WTC11 (cell line): ENCODE data around the gene FEN1.

Source experiments
- CTCF ChIP-seq: fragments of 200-600 bp; IDR thresholded peaks from 2 replicates; pipeline ENCODE4 v1.8.0; 2022; ENCODE audit warnings: antibody characterized with exemption
- ESRRA ChIP-seq: sonication (generic); formaldehyde crosslinking; IDR thresholded peaks from 2 replicates; pipeline ENCODE4 v1.8.1; 2022; ENCODE audit warnings: mild to moderate bottlenecking, missing genetic modification reagents, borderline replicate concordance
- MAX ChIP-seq: sonication (generic); formaldehyde crosslinking; IDR thresholded peaks from 2 replicates; pipeline ENCODE4 v1.8.0; 2022; ENCODE audit warnings: mild to moderate bottlenecking, missing genetic modification reagents
- NR2C2 ChIP-seq: sonication (generic); formaldehyde crosslinking; IDR thresholded peaks from 2 replicates; pipeline ENCODE4 v1.8.0; 2022; ENCODE audit warnings: mild to moderate bottlenecking, missing genetic modification reagents
- OVOL2 ChIP-seq: fragments of 250-450 bp; sonication (Bioruptor Pico); IDR thresholded peaks from 2 replicates; pipeline ENCODE4 v1.9.0; 2021; ENCODE audit warnings: mild to moderate bottlenecking, borderline replicate concordance
- PRRX2 ChIP-seq: fragments of 250-450 bp; sonication (Bioruptor Pico); IDR thresholded peaks from 2 replicates; pipeline ENCODE4 v1.8.0; 2021; ENCODE audit warnings: mild to moderate bottlenecking
- SMAD4 ChIP-seq: sonication (generic); formaldehyde crosslinking; IDR thresholded peaks from 2 replicates; pipeline ENCODE4 v1.8.0; 2022; ENCODE audit warnings: mild to moderate bottlenecking, missing genetic modification reagents
- TCF7 ChIP-seq: sonication (generic); formaldehyde crosslinking; IDR thresholded peaks from 2 replicates; pipeline ENCODE4 v1.8.0; 2022; ENCODE audit warnings: mild to moderate bottlenecking, low read depth, missing genetic modification reagents, moderate library complexity
- ZNF263 ChIP-seq: sonication (generic); formaldehyde crosslinking; IDR thresholded peaks from 2 replicates; pipeline ENCODE4 v1.8.1; 2022; ENCODE audit warnings: low read depth, mild to moderate bottlenecking, moderate library complexity, missing genetic modification reagents
- TF ChIP-seq, protein P1 (sequence below): sonication (generic); formaldehyde crosslinking; IDR thresholded peaks from 2 replicates; pipeline ENCODE4 v1.8.1; 2023; ENCODE audit warnings: mild to moderate bottlenecking, missing genetic modification reagents, moderate library complexity

DNA sequence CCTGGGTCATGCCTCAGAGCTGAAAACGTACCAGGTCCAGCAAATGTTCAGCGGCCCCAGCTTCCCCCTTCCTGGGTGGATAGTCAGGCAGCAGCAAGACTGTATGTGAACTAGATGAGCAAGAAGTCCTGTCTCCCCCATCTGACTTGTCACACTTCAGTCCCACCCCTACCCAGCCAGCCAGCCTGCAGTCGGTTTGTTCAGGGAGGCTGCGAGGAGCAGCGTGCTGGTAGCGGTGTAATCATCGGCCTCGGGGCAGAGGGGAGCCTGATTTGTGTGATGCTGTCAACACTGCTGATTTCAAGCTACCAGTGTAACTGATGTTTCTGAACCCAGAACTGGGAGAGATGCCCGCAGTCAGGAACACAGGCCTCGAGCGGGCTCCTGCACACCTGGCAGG, 9.9 kb upstream of the FEN1 start:
- no peak for TF ChIP-seq CTCF
- TF ChIP-seq SMAD4 (CRISPR knock-in tag) = no peak
- no peak for TF ChIP-seq MAX (CRISPR knock-in tag)
- TF ChIP-seq, protein P1, sequence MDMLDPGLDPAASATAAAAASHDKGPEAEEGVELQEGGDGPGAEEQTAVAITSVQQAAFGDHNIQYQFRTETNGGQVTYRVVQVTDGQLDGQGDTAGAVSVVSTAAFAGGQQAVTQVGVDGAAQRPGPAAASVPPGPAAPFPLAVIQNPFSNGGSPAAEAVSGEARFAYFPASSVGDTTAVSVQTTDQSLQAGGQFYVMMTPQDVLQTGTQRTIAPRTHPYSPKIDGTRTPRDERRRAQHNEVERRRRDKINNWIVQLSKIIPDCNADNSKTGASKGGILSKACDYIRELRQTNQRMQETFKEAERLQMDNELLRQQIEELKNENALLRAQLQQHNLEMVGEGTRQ (CRISPR knock-in tag) = no peak
- TF ChIP-seq ESRRA (CRISPR knock-in tag) = no peak
- TF ChIP-seq ZNF263 (CRISPR knock-in tag) = no peak
- no peak for TF ChIP-seq PRRX2 (CRISPR knock-in tag)
- no peak for TF ChIP-seq NR2C2 (CRISPR knock-in tag)
- no peak for TF ChIP-seq TCF7 (CRISPR knock-in tag)
- TF ChIP-seq OVOL2 = no peak
